ENCODE data around the gene REM2.

GRCh38 chr14:22864979-22865378, 18.0 kb upstream of the REM2 start:
- TF ChIP-seq CTCF (IDR thresholded peaks at IDR 0.05; ENCODE audit: insufficient read depth, low read length) (no peak), POLR2AphosphoS5 (IDR thresholded peaks at IDR 0.05; ENCODE audit: low read depth) (no peak), REST (IDR thresholded peaks at IDR 0.05; ENCODE audit: insufficient replicate concordance, low read depth) (no peak), GABPA (IDR thresholded peaks at IDR 0.05; ENCODE audit: low read depth) (no peak)
